ENCODE measurements around the gene KCNH1.

Gene KCNH1

GRCh38 chr1:210706246-210706645, 427.7 kb downstream of the KCNH1 start:
- in situ Hi-C loops (cut with HindIII; ENCODE audit: low pct_unique_long_range_greater_than_20kb, low sequenced_read_pairs), result no loop called here
- DNase-seq (ENCODE audit: low read depth in 1 of 2, low spot score in 1 of 2), result no peak
- no peak for TF ChIP-seq JUND (IDR thresholded peaks at IDR 0.05; ENCODE audit: low read depth)

- no peak for DNase-seq (ENCODE audit: low read depth in 1 of 2, low spot score in 1 of 2)
- in situ Hi-C loops (cut with HindIII; ENCODE audit: low pct_unique_long_range_greater_than_20kb, low sequenced_read_pairs), result no loop called here
- TF ChIP-seq JUND (IDR thresholded peaks at IDR 0.05; ENCODE audit: low read depth), result no peak
Observed at GRCh38 chr1:210705086-210705485, 428.9 kb downstream of the KCNH1 start.

DNA sequence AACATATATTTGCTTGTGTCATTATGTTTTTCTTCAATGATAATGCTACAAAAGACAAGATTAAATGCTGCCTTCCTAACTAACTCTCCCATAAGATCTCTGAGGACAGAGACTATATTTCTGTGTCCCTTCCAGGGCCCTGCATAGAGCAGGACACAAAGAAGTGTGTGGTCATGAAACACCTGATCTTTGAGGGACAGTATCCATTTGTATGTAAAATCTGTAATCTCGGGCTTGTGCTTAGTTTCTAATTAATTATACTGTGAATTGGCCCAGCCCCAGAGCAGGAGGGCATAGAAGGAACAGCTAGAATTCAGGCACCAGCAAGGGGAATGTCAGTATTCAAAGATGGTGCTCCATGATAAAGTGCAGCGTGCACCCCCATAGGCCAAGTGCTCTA, 430.4 kb downstream of the KCNH1 start:
- in situ Hi-C loops (cut with HindIII; ENCODE audit: low pct_unique_long_range_greater_than_20kb, low sequenced_read_pairs), result no loop called here
- TF ChIP-seq JUND (IDR thresholded peaks at IDR 0.05; ENCODE audit: low read depth), result no peak
- DNase-seq (ENCODE audit: low read depth in 1 of 2, low spot score in 1 of 2), result no peak

DNA sequence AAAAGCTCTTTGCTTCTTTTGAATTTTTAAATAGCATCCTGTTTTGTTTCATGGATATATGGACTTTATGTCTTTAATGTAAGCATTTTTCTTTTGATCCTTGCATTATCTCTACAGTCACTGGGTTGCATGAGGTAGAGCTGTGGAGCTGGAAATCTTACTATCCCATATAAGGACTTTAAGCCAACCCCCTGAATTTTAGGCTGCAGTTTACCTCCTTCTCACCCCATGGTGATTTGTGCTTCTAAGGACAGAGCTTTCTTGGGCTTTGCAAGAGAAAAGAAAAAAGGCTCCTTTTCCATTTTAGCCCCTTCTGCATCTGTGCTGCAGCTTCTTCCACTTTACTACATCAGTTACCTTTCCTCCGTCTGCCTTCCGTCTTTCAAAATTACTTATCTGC, 431.4 kb downstream of the KCNH1 start:
- no peak for TF ChIP-seq JUND (IDR thresholded peaks at IDR 0.05; ENCODE audit: low read depth)
- no peak for DNase-seq (ENCODE audit: low read depth in 1 of 2, low spot score in 1 of 2)
- in situ Hi-C loops (cut with HindIII; ENCODE audit: low pct_unique_long_range_greater_than_20kb, low sequenced_read_pairs), result no loop called here

- no peak for TF ChIP-seq JUND (IDR thresholded peaks at IDR 0.05; ENCODE audit: low read depth)
- no peak for DNase-seq (ENCODE audit: low read depth in 1 of 2, low spot score in 1 of 2)
- in situ Hi-C loops (cut with HindIII; ENCODE audit: low pct_unique_long_range_greater_than_20kb, low sequenced_read_pairs), result no loop called here
Observed at GRCh38 chr1:210700511-210700910, 433.4 kb downstream of the KCNH1 start.

- no peak for DNase-seq (ENCODE audit: low read depth in 1 of 2, low spot score in 1 of 2)
- in situ Hi-C loops (cut with HindIII; ENCODE audit: low pct_unique_long_range_greater_than_20kb, low sequenced_read_pairs), result no loop called here
- no peak for TF ChIP-seq JUND (IDR thresholded peaks at IDR 0.05; ENCODE audit: low read depth)
Observed at GRCh38 chr1:210700083-210700482, 433.9 kb downstream of the KCNH1 start.

DNA sequence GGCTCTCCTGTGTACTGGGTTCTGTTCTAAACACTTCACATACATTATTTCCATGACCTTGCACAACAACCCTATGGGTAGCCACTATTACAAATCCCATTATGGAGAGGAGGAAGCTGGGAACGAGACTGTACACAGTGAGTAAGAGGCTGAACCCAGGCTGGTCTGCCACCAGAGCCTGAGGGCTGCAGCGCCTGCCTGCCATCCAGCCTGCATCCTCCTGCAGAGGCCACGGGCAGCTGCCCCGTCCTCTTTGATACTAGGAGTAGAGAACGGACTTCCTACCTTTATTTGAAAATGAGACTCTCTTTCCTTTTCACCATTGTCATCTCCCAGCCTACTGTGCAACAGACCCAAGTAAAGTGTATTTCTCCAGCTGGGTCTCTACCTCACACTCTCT, 435.3 kb downstream of the KCNH1 start:
- in situ Hi-C loops (cut with HindIII; ENCODE audit: low pct_unique_long_range_greater_than_20kb, low sequenced_read_pairs), result no loop called here
- DNase-seq (ENCODE audit: low read depth in 1 of 2, low spot score in 1 of 2), result no peak
- no peak for TF ChIP-seq JUND (IDR thresholded peaks at IDR 0.05; ENCODE audit: low read depth)

- TF ChIP-seq JUND (IDR thresholded peaks at IDR 0.05; ENCODE audit: low read depth), result no peak
- DNase-seq (ENCODE audit: low read depth in 1 of 2, low spot score in 1 of 2), result no peak
- in situ Hi-C loops (cut with HindIII; ENCODE audit: low pct_unique_long_range_greater_than_20kb, low sequenced_read_pairs), result no loop called here
Observed at GRCh38 chr1:210697185-210697584, 436.8 kb downstream of the KCNH1 start.

DNA sequence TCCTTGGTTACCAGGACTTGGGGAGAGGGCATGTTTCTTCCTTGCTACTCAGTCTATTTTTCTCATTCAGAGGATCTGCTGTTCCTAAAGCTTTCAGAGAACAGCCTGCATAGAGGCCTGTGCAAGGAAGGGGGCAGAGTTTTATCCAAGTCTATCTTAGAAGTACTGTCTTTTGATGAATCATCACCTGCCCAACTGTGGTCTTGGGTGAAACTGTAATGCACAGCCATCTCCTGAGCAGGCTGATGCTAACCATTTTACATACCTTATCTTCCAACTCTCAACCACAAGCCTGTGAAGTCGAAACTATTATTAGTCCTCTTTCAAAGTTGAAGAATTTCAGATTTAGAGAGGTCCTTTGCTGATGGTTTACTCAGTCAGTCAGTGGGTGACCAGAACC, 437.2 kb downstream of the KCNH1 start:
- in situ Hi-C loops (cut with HindIII; ENCODE audit: low pct_unique_long_range_greater_than_20kb, low sequenced_read_pairs), result no loop called here
- no peak for TF ChIP-seq JUND (IDR thresholded peaks at IDR 0.05; ENCODE audit: low read depth)
- DNase-seq (ENCODE audit: low read depth in 1 of 2, low spot score in 1 of 2), result no peak

- in situ Hi-C loops (cut with HindIII; ENCODE audit: low pct_unique_long_range_greater_than_20kb, low sequenced_read_pairs), result no loop called here
- TF ChIP-seq JUND (IDR thresholded peaks at IDR 0.05; ENCODE audit: low read depth), result no peak
- no peak for DNase-seq (ENCODE audit: low read depth in 1 of 2, low spot score in 1 of 2)
Observed at GRCh38 chr1:210695026-210695425, 438.9 kb downstream of the KCNH1 start.

- in situ Hi-C loops (cut with HindIII; ENCODE audit: low pct_unique_long_range_greater_than_20kb, low sequenced_read_pairs), result no loop called here
- TF ChIP-seq JUND (IDR thresholded peaks at IDR 0.05; ENCODE audit: low read depth), result no peak
- no peak for DNase-seq (ENCODE audit: low read depth in 1 of 2, low spot score in 1 of 2)
Observed at GRCh38 chr1:210692796-210693195, 441.2 kb downstream of the KCNH1 start.

GRCh38 chr1:210691039-210691610, 442.8 kb downstream of the KCNH1 start:
- TF ChIP-seq JUND (IDR thresholded peaks at IDR 0.05; ENCODE audit: low read depth), result no peak
- no peak for DNase-seq (ENCODE audit: low read depth in 1 of 2, low spot score in 1 of 2)
- in situ Hi-C loops (cut with HindIII; ENCODE audit: low pct_unique_long_range_greater_than_20kb, low sequenced_read_pairs), result no loop called here

- no peak for TF ChIP-seq JUND (IDR thresholded peaks at IDR 0.05; ENCODE audit: low read depth)
- in situ Hi-C loops (cut with HindIII; ENCODE audit: low pct_unique_long_range_greater_than_20kb, low sequenced_read_pairs), result no loop called here
- no peak for DNase-seq (ENCODE audit: low read depth in 1 of 2, low spot score in 1 of 2)
Observed at GRCh38 chr1:210690236-210690635, 443.7 kb downstream of the KCNH1 start.

- no peak for TF ChIP-seq JUND (IDR thresholded peaks at IDR 0.05; ENCODE audit: low read depth)
- no peak for DNase-seq (ENCODE audit: low read depth in 1 of 2, low spot score in 1 of 2)
- in situ Hi-C loops (cut with HindIII; ENCODE audit: low pct_unique_long_range_greater_than_20kb, low sequenced_read_pairs), result no loop called here
Observed at GRCh38 chr1:210689826-210690225, 444.1 kb downstream of the KCNH1 start.

All from T47D (cell line).